Left renal cortex interstitium (tissue), 4 donors: ENCODE measurements around the gene CACNA1D. TPM values are rescaled to one million over a fixed set of nuclear protein-coding genes. Genes with fewer than 3 reads are reported as not detected.
"Not testable (repeated sequence)": the region's sequence is repeated elsewhere in the genome, so short reads cannot be mapped to it uniquely, and the experiment has no call there.

Experiments
- DNase-seq, 4 donors: peaks; one replicate each; pipeline ENCODE4 v3.0.0-alpha.2; 2013; ENCODE audit warnings: low read depth in 4 of 4, low spot score in 2 of 4, missing footprints in 1 of 4
- polyA plus RNA-seq, 4 donors: library from polyadenylated mRNA; unstranded; fragments of 120-200 nt; gene quantifications; one replicate each; pipeline ENCODE4 v1.2.1, GENCODE V29; 2013; ENCODE audit not compliant: insufficient read length in 4 of 4

The CACNA1D gene
- polyA plus RNA-seq, 4 donors, result 10.8 to 17.0 (median 13.3) TPM

DNA sequence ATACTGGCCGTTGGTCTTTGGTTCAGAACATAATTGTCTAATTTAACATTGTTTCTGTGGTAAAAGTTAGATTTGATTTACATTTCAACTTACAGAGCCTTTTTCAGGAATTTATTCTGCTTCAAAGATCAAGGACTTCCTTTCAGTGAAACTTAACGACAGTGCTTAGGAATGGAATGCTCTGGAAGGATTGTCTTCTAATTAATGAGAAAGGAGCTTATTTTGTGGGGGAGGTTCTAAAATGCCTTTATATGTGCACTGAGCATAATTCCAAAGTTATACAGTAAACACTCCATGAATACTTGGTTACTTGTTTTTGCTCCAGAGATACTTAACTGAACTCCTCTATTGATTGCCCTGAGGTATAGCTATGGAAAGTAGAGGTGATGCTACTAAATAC is 75.7 kb downstream of the CACNA1D start:
- DNase-seq, result no peak

DNA sequence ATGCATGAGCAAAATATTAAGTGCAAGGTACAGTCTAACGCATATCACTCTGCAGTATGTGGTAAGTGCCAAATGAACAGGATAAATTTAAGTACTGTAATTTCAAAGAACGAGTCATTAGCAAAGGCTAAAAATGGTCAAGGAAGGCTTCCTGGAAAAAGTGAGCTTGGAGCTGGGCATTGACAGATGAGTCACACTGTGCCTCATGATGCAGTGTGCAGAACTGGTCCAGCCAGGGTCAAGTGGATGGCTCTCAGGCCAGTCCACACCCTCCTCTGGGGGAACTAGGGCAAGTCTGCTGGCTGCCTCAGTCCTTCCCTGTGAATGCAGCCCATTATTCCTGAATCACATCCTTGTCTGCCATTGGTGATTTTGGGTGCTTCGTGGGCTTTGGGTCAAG is 76.3 kb downstream of the CACNA1D start:
- DNase-seq, result no peak

GRCh38 chr3:53571264-53571663 is 76.9 kb downstream of the CACNA1D start:
- DNase-seq, result no peak

DNA sequence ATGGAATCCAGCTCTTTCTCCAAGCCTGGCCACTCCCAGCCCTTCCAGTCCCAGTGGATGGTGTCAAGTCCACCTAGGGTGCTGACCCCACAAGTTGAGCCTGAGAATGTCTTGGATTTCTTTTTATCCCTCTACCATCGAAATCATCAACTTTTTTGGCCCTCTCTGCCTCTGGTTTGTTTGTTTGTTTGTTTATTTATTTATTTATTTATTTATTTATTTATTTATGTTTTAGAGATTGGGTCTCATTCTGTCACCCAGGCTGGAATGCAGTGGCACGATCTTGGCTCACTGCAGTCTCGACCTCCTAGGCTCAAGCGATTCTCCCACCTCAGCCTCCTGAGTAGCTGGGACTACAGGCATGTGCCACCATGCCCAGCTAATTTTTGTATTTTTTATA is 77.8 kb downstream of the CACNA1D start:
- not testable (repeated sequence) for DNase-seq

DNA sequence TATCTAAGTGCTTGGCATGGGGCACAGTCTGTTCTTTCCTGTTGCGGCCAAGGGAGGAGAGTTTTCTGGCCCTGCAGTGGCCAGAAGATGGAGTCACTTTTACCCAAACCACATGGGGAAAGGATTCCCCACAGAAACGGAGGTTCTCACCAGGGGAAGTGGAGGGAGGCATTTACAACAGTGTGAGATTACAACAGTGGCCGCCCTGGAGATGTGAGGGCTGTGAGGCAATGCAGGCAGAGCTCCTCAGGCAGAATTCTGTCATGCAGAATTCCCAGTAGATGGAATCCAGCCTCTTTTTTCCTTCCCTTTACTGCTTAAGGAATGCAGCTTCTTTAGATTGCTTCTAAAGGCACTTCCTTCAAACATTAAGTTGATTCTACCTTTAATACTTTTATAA is 83.1 kb downstream of the CACNA1D start:
- DNase-seq, result no peak

DNA sequence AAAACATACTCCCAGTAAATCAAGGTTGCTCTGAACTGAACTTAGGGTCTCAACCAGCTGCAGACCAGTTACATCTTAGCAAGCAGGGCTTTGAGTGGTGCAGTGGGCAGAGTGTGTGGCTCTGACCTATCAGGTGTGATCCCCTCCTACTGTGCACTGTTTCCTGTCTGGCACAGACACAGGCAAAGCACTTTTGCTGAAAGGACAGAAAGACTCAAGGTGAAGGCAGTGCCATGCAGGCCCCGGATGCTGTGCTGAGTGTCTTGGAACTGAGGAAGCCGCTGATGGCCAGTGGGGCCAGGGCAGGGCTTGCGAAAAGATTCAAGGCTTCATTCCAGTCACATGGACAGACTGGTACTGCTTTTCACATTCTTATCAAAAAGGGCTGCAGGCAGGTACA is 85.2 kb downstream of the CACNA1D start:
- no peak for DNase-seq

- no peak for DNase-seq
Measured at GRCh38 chr3:53581671-53582070, 87.3 kb downstream of the CACNA1D start.

- no peak for DNase-seq
Measured at GRCh38 chr3:53583161-53583690, 88.8 kb downstream of the CACNA1D start.

GRCh38 chr3:53585049-53585448 is 90.6 kb downstream of the CACNA1D start:
- DNase-seq, result no peak

GRCh38 chr3:53585627-53586026 is 91.2 kb downstream of the CACNA1D start:
- DNase-seq, result no peak

GRCh38 chr3:53588122-53588521 is 93.7 kb downstream of the CACNA1D start:
- no peak for DNase-seq

DNA sequence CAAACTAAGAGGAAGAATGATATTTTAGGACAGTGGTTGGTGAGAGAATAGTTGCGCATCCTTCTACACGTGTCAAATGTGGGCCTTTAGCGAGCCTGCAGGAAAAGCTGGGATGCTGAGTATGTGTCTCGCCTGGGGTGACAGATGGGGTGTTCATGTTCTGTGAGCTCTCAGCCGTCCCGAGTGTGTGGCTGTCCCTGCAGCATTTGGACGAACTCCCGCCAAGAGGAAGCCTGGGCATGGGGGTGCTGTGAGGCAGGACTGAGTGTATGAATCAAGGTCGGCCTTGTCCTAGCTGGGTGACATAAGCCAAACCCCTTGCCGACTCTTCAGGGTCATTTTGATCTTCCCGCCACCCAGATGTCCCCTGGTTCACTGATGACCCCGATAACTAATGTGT is 94.8 kb downstream of the CACNA1D start:
- no peak for DNase-seq

DNA sequence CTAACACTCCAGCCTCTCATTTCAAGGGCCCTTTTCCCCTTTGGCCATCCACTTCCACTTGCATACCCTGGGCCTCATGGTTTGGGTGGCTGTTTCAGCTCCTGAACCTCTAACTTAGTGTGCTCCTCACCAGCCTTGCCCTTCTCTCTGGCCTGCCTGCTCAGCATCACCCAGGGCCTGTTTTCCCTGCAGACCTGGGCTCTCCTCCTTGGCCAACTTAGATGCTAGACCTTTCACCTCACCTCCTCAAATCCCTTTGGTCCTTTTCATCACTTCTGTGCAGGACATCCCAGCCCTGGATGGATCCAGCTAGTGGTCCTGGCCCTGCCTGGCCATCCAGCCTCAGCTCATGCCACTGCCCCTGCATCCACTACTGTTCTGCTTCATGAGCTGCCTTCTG is 95.4 kb downstream of the CACNA1D start:
- DNase-seq, result no peak

- DNase-seq, result no peak
Measured at GRCh38 chr3:53590606-53591005, 96.2 kb downstream of the CACNA1D start.

DNA sequence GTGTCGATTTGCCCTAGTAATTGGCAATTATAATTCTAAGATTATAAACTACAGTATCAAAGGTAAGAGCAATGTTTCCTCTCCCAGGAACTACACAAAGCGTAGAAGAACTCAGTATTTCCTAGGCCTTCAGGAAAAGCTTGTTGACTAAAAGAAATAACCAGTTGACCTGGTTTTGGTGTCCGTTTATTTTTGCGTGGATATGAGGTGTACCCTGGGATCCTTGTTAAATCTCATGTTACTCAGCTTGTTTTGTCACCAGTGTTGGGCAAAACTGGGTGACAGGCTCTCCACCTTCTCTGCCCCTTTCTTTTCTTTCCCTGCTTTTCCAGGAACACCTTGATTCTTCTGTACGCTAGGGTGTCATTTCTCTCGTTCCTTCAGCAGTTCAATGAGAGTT is 97.2 kb downstream of the CACNA1D start:
- DNase-seq, result no peak

DNA sequence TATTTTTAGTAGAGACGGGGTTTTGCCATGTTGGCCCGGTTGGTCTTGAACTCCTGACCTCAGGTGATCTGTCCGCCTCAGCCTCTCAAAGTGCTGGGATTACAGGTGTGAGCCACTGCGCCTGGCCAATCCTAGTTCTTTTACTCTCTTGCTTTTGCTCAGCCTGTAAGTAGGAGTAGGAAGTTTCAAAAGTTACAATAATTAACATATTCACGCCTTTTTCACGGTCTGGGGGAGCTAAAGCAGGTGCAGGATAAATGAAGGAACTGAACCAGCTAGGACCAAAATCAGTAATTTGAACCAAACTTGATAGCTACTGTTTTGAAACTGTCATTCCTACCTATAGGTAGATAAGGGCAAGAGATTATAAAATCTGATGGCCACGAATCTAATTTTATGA is 98.5 kb downstream of the CACNA1D start:
- no peak for DNase-seq

DNA sequence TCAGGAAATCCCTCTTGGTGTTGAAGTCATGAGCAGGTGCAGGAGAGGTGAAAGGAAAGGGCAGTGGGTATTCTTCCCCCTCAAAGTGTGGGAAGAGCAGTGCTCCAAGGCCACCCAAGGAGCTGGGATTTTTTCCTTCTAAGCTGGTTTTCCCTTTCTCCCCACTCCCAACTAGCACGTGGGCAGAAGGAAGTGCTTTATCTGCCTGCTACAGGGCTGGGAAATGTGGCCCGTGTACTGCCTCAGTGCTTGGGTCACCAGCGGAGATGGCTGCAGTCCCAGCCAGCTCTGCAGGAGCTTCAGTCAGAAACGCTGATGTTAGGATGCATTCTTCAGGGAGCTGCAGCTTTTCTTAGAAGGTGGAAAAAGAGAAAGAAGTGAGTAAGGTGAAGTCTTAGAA is 99.2 kb downstream of the CACNA1D start:
- no peak for DNase-seq

DNA sequence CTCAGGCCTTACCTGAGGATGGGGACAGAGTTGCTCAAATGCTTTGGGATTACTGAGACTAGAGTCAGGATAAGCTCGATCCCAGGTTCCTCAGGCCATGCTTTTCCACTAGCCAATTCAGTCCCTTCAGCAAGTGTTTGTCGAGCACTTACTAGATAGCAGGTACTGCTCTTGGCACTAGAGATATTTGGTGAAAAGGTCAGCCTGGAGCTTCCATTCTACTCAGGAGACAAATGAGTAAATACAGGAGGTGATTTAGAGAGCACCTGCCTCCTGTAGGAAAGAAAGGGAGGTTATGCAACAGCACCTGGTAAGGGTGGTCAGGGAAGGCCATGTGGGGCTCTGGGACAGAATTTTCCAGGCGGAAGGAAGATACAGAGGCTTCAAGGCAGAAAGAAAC is 99.9 kb downstream of the CACNA1D start:
- DNase-seq, result no peak

DNA sequence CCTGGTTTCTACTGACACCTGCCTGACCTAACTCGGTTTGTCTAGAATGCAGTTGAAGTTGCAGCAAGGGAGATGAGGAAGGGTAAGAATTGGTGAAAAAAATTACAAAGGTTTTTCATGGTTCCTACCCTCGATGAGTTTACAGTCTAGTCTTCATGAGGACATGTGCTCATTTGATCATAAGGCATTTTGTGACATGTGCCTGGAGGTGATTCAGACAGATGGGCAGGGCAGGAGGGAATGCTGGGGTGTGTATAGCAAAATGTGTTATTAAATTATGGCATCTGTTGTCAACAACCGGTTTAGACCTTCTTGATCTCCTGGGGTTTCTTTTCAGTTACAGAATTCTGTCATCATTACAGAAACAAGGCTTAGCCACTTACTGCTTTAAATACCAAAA is 101.2 kb downstream of the CACNA1D start:
- no peak for DNase-seq

GRCh38 chr3:53597136-53597915 is 102.9 kb downstream of the CACNA1D start:
- no peak for DNase-seq

- no peak for DNase-seq
Measured at GRCh38 chr3:53599771-53600170, 105.4 kb downstream of the CACNA1D start.

- DNase-seq, result no peak
Measured at GRCh38 chr3:53602866-53603265, 108.5 kb downstream of the CACNA1D start.

DNA sequence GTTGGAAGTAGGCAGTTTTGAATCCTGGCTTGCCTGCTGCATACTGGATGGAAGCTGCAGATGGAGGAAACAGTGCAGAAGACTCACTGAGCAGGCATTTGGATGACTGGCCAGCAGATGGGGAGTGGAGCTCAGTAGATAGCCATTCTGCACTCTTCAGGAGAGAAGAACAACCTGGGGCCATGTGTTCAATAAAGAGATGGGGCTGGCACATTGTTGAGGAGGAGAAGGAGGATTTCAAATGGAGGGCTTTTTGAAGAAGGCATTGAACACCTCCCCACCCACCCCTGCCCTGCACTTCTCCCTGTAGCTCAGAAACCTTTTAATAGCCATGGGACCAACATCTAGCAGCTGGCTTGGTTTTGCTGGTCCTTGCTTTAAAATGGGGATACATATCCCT is 109.8 kb downstream of the CACNA1D start:
- no peak for DNase-seq
